GM12878 (cell line): ENCODE measurements around the gene PRSS27. TPM values are rescaled to one million over a fixed set of nuclear protein-coding genes. Genes with fewer than 3 reads are reported as not detected.

Experiments
- ATAC-seq: fragments of 200-7000 bp; cut with Tn5 transposase; 3 replicates; pipeline ENCODE4 v1.9.1; 2020; ENCODE audit warnings: mild to moderate bottlenecking, moderate library complexity
- BruUV-seq: library from RNA; stranded (reverse); fragments of 400-500 nt; replicated peaks from 2 replicates; lab custom pipeline; 2021; lab: Mats Ljungman, UMichigan
- CTCF ChIA-PET: fragments of 300-600 bp; sonication (Branson Sonifier 250); formaldehyde crosslinking; extraction: SDS; loops from one replicate; lab custom pipeline; 2021; ENCODE audit warnings: inconsistent platforms; lab: Yijun Ruan, JAX
- POLR2A ChIA-PET: fragments of 350-600 bp; formaldehyde crosslinking; extraction: SDS; loops from one replicate; lab custom pipeline; 2021; ENCODE audit warnings: inconsistent platforms; lab: Charles Lee
- RAD21 ChIA-PET: fragments of 300-600 bp; sonication (Branson Sonifier 250); formaldehyde crosslinking; loops from one replicate; lab custom pipeline; 2023; ENCODE audit warnings: antibody characterized with exemption; ENCODE audit not compliant: unreplicated experiment; lab: Charles Lee
- SMC1A ChIA-PET: fragments of 300-600 bp; sonication (Branson Sonifier 250); formaldehyde crosslinking; loops from one replicate; lab custom pipeline; 2023; ENCODE audit not compliant: unreplicated experiment, uncharacterized antibody; lab: Charles Lee
- DNase-seq: peaks from one replicate; pipeline ENCODE4 v3.0.0-alpha.2; 2011; ENCODE audit warnings: low read depth, low spot score
- FAIRE-seq: peaks from 3 replicates; lab custom pipeline; 2011; peaks lifted over from hg19 to GRCh38; lab: Jason Lieb, UNC
- H2AFZ ChIP-seq: 2 replicates; pipeline ENCODE4 v1.6.0; 2011; ENCODE audit warnings: low read depth, low read length, control low read depth; ENCODE audit not compliant: control insufficient read depth
- H3K27ac ChIP-seq: 2 replicates; pipeline ENCODE4 v1.5.1; 2011; ENCODE audit warnings: control low read depth; ENCODE audit not compliant: control insufficient read depth, insufficient read depth
- H3K27me3 ChIP-seq, 2 experiments: replicated peaks in 1 of 2; 2 replicates each; pipeline versions ENCODE4 v1.6.0 to v1.6.1; 2011; ENCODE audit warnings: low read length in 1 of 2; ENCODE audit not compliant: control insufficient read depth in 2 of 2, insufficient read depth in 2 of 2
- H3K36me3 ChIP-seq, 2 experiments: 2 replicates each; pipeline ENCODE4 v1.5.1; 2011; ENCODE audit warnings: low read length in 1 of 2; ENCODE audit not compliant: control insufficient read depth in 2 of 2, insufficient read depth in 2 of 2
- H3K4me1 ChIP-seq: 2 replicates; pipeline ENCODE4 v1.6.1; 2011; ENCODE audit warnings: mild to moderate bottlenecking, low read length, moderate library complexity, mixed read lengths; ENCODE audit not compliant: control insufficient read depth, insufficient read depth
- H3K4me2 ChIP-seq: 2 replicates; pipeline ENCODE4 v1.6.0; 2011; ENCODE audit warnings: control low read depth; ENCODE audit not compliant: control insufficient read depth, insufficient read depth
- H3K4me3 ChIP-seq: fragments of 200-600 bp; sonication (generic); 2 replicates; pipeline ENCODE4 v1.5.1; 2016
- H3K79me2 ChIP-seq: 2 replicates; pipeline ENCODE4 v1.6.0; 2011; ENCODE audit warnings: low read length; ENCODE audit not compliant: control insufficient read depth, insufficient read depth
- H3K9ac ChIP-seq: 2 replicates; pipeline ENCODE4 v1.8.0; 2011; ENCODE audit warnings: low read length, control low read depth, mixed read lengths; ENCODE audit not compliant: control insufficient read depth, insufficient read depth
- H3K9me3 ChIP-seq: replicated peaks from 3 replicates; pipeline ENCODE4 v1.5.1; 2011; ENCODE audit warnings: mild to moderate bottlenecking, low read length; ENCODE audit not compliant: control insufficient read depth, insufficient read depth
- H4K20me1 ChIP-seq: 2 replicates; pipeline ENCODE4 v1.6.0; 2011; ENCODE audit not compliant: control insufficient read depth, insufficient read depth
- CUX1 ChIP-seq: IDR thresholded peaks from 2 replicates; pipeline ENCODE4 v1.6.1; 2012; ENCODE audit warnings: improper control_type of control experiment, low read depth, low read length; ENCODE audit not compliant: insufficient replicate concordance
- NBN ChIP-seq: fragments of 450-650 bp; IDR thresholded peaks from 2 replicates; pipeline ENCODE4 v1.6.1; 2016
- POLR2A ChIP-seq: IDR thresholded peaks from 2 replicates; pipeline ENCODE4 v1.6.1; 2011; ENCODE audit warnings: low read depth, mild to moderate bottlenecking, low read length
- WGBS: methylation state at CpG from one replicate; pipeline ENCODE4 v1.1.6; 2016; ENCODE audit warnings: low lambda C conversion rate; ENCODE audit not compliant: insufficient replicate concordance, insufficient coverage; ENCODE audit errors: missing lambda C conversion rate; 5-methylcytosine and 5-hydroxymethylcytosine counted together
- in situ Hi-C: fragments of 300-500 bp; cut with MboI; formaldehyde crosslinking; loops from 9 replicates; pipeline ENCODE4 v1.14.3; 2018; ENCODE audit warnings: mixed read lengths
- intact Hi-C: fragments of 100-400 bp; cut with micrococcal nuclease; formaldehyde crosslinking; loops from one replicate; pipeline ENCODE4 v1.14.2; 2022; ENCODE audit not compliant: unreplicated experiment
- polyA plus RNA-seq, 11 experiments: library from polyadenylated mRNA; depleted of rRNA in 4 of 11; unstranded in 6 of 11; stranded (reverse) in 5 of 11; fragments of >200 nt; fragmentation: Nextera tagmentation in 4 of 11; fragmentation: Illumina TruSeq in 1 of 11; extraction: Ambion mirVana in 4 of 11; extraction: Trizol in 1 of 11; gene quantifications; 1 replicate in 1 of 11; 2 replicates in 10 of 11; pipeline versions ENCODE4 v1.2.1 to v1.2.3, GENCODE V29; 2011 to 2016; ENCODE audit warnings: inconsistent platforms in 2 of 11, missing spikeins in 2 of 11, low read depth in 1 of 11
- total RNA-seq, 4 experiments: library from RNA; depleted of rRNA in 3 of 4; stranded (reverse); fragments of >200 nt in 3 of 4; fragmentation: Illumina TruSeq in 1 of 4; extraction: Trizol in 1 of 4; gene quantifications; 2 replicates each; pipeline versions ENCODE4 v1.2.1 to v1.2.3, GENCODE V29; 2013 to 2021
- TF ChIP-seq, protein P1 (sequence below): fragments of 450-650 bp; formaldehyde crosslinking; IDR thresholded peaks from 2 replicates; pipeline ENCODE4 v1.4.0; 2020; ENCODE audit warnings: mild to moderate bottlenecking, moderate library complexity
- TF ChIP-seq, protein P2 (sequence below): IDR thresholded peaks from 2 replicates; pipeline ENCODE4 v1.6.1; 2012; ENCODE audit warnings: low read length, inconsistent platforms

The PRSS27 gene
- total and polyA plus RNA-seq, 10 of the 15 experiments (the other 5 are each of a cell fraction or from before 2014, with no cell fraction given) = 0.18 to 1.8 (median 0.51) TPM; not detected in 2

- H3K79me2 ChIP-seq = no peaks in the 10 kb centered on the region
- RAD21 ChIA-PET = no interaction called here
- TF ChIP-seq, protein P1, sequence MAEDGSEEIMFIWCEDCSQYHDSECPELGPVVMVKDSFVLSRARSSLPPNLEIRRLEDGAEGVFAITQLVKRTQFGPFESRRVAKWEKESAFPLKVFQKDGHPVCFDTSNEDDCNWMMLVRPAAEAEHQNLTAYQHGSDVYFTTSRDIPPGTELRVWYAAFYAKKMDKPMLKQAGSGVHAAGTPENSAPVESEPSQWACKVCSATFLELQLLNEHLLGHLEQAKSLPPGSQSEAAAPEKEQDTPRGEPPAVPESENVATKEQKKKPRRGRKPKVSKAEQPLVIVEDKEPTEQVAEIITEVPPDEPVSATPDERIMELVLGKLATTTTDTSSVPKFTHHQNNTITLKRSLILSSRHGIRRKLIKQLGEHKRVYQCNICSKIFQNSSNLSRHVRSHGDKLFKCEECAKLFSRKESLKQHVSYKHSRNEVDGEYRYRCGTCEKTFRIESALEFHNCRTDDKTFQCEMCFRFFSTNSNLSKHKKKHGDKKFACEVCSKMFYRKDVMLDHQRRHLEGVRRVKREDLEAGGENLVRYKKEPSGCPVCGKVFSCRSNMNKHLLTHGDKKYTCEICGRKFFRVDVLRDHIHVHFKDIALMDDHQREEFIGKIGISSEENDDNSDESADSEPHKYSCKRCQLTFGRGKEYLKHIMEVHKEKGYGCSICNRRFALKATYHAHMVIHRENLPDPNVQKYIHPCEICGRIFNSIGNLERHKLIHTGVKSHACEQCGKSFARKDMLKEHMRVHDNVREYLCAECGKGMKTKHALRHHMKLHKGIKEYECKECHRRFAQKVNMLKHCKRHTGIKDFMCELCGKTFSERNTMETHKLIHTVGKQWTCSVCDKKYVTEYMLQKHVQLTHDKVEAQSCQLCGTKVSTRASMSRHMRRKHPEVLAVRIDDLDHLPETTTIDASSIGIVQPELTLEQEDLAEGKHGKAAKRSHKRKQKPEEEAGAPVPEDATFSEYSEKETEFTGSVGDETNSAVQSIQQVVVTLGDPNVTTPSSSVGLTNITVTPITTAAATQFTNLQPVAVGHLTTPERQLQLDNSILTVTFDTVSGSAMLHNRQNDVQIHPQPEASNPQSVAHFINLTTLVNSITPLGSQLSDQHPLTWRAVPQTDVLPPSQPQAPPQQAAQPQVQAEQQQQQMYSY (CRISPR knock-in tag) = no peak
- TF ChIP-seq POLR2A = 0 out of 2 replicates have a peak, but pooled peaks have one; percentile 14
- H2AFZ ChIP-seq = no peak overlapping the region
- no peaks in the 10 kb centered on the region for H3K9me3 ChIP-seq
- DNase-seq (no peak), ATAC-seq (no peak), FAIRE-seq (no peak)
- no TSS peak for BruUV-seq
- 89% methylated on average over 10 of the region's 10 CpGs for WGBS
- intact Hi-C loops = no loop called here
- H4K20me1 ChIP-seq = no peaks in the 10 kb centered on the region
- in situ Hi-C loops = no loop called here
- H3K36me3 ChIP-seq = peaks cover 9 to 19% of the 10 kb centered on the region in 2 experiments
- CTCF ChIA-PET = no interaction called here
- POLR2A ChIA-PET = no interaction called here
- H3K4me1 ChIP-seq = no peaks in the 10 kb centered on the region
- H3K9ac ChIP-seq = no peak overlapping the region
- H3K4me2 ChIP-seq = no peak overlapping the region
- H3K27me3 ChIP-seq = no peaks in the 10 kb centered on the region
- H3K27ac ChIP-seq = no peak overlapping the region
- H3K4me3 ChIP-seq = no peak overlapping the region
- SMC1A ChIA-PET = no interaction called here
Measured at GRCh38 chr16:2709588-2709984, 10.4 kb downstream of the PRSS27 start.

DNA sequence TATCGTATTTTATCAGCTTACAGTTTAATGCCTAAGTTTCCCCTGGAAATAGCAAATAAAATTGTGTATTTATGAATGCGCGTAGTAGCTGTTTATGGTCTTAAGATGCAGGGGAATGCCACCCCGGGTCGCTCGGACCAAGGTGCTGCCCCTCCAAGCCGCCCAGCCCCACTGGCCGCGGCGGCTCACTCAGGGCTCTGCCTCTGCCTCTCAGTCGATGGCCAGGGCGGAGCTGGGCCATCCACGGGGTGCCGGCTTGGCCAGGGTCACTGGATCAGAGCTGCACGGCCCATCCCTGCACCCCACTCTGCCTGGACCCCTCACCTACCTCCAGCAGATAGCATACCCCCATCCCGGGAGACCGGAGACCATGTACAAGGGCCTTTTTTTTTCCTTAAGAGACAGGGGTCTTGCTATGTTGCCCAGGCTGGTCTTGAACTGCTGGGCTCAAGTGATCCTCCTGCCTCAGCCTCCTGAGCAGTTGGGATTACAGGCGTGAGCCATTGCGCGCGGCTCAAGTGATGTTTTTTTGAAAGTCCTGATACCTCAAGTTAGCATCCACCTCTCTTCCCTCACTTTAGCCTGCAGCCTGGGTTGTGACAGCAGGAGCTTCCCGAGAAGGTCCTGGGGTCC, 11.0 kb downstream of the PRSS27 start:
- RAD21 ChIA-PET = no interaction called here
- DNase-seq (no peak), ATAC-seq (no peak), FAIRE-seq (no peak)
- H3K4me2 ChIP-seq = no peak overlapping the region
- H3K4me1 ChIP-seq = no peaks in the 10 kb centered on the region
- H3K9me3 ChIP-seq = no peaks in the 10 kb centered on the region
- no peak overlapping the region for H3K9ac ChIP-seq
- POLR2A ChIA-PET = no interaction called here
- peaks cover 9 to 24% of the 10 kb centered on the region in 2 experiments for H3K36me3 ChIP-seq
- H3K79me2 ChIP-seq = no peaks in the 10 kb centered on the region
- SMC1A ChIA-PET = no interaction called here
- intact Hi-C loops (no loop called here), in situ Hi-C loops (no loop called here)
- H3K27ac ChIP-seq = no peak overlapping the region
- CTCF ChIA-PET = no interaction called here
- BruUV-seq = no TSS peak
- no peaks in the 10 kb centered on the region for H3K27me3 ChIP-seq
- H3K4me3 ChIP-seq = no peak overlapping the region
- H2AFZ ChIP-seq = no peak overlapping the region
- H4K20me1 ChIP-seq = no peaks in the 10 kb centered on the region
- 97% methylated on average over 22 of the region's 22 CpGs for WGBS
- TF ChIP-seq NBN (no peak), CUX1 (no peak)
- TF ChIP-seq, protein P2, sequence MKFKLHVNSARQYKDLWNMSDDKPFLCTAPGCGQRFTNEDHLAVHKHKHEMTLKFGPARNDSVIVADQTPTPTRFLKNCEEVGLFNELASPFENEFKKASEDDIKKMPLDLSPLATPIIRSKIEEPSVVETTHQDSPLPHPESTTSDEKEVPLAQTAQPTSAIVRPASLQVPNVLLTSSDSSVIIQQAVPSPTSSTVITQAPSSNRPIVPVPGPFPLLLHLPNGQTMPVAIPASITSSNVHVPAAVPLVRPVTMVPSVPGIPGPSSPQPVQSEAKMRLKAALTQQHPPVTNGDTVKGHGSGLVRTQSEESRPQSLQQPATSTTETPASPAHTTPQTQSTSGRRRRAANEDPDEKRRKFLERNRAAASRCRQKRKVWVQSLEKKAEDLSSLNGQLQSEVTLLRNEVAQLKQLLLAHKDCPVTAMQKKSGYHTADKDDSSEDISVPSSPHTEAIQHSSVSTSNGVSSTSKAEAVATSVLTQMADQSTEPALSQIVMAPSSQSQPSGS = no peak
